ENCODE results near the gene NHLH2.

DNA sequence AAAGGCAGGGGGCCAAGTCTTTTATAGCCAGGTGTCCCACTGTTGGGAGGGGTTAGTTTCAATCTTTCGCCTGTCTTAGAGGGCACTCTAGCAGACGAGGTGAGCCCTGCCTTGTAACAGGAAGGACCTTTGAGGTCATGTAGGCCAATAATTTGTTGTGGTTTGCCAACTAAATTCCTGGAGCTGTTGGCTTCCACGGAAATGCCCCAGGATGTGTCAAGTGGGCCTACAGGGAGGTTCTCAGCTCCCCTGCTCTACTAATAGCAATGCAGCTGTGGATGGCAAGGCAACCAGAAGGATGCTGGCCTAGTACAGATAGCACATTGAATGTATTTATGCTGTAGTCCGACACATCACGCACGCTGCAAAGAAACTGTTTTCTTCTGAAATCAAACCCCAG, 50.1 kb downstream of the NHLH2 start:
- TF ChIP-seq CREB1 (IDR thresholded peaks at IDR 0.05; ENCODE audit: low read depth): no peak
- no peak for TF ChIP-seq TAF1 (IDR thresholded peaks at IDR 0.05; ENCODE audit: low read depth)
- TF ChIP-seq, protein P1, sequence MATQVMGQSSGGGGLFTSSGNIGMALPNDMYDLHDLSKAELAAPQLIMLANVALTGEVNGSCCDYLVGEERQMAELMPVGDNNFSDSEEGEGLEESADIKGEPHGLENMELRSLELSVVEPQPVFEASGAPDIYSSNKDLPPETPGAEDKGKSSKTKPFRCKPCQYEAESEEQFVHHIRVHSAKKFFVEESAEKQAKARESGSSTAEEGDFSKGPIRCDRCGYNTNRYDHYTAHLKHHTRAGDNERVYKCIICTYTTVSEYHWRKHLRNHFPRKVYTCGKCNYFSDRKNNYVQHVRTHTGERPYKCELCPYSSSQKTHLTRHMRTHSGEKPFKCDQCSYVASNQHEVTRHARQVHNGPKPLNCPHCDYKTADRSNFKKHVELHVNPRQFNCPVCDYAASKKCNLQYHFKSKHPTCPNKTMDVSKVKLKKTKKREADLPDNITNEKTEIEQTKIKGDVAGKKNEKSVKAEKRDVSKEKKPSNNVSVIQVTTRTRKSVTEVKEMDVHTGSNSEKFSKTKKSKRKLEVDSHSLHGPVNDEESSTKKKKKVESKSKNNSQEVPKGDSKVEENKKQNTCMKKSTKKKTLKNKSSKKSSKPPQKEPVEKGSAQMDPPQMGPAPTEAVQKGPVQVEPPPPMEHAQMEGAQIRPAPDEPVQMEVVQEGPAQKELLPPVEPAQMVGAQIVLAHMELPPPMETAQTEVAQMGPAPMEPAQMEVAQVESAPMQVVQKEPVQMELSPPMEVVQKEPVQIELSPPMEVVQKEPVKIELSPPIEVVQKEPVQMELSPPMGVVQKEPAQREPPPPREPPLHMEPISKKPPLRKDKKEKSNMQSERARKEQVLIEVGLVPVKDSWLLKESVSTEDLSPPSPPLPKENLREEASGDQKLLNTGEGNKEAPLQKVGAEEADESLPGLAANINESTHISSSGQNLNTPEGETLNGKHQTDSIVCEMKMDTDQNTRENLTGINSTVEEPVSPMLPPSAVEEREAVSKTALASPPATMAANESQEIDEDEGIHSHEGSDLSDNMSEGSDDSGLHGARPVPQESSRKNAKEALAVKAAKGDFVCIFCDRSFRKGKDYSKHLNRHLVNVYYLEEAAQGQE (IDR thresholded peaks at IDR 0.05; ENCODE audit: low read depth): no peak
- TF ChIP-seq, protein P2, sequence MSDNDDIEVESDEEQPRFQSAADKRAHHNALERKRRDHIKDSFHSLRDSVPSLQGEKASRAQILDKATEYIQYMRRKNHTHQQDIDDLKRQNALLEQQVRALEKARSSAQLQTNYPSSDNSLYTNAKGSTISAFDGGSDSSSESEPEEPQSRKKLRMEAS (IDR thresholded peaks at IDR 0.05): no peak
- TF ChIP-seq RAD21 (IDR thresholded peaks at IDR 0.05; ENCODE audit: low read depth): no peak
- TF ChIP-seq EP300 (IDR thresholded peaks at IDR 0.05; ENCODE audit: borderline replicate concordance): no peak
- no peak for TF ChIP-seq EGR1 (IDR thresholded peaks at IDR 0.05)
- TF ChIP-seq CEBPB (IDR thresholded peaks at IDR 0.05): no peak
- TF ChIP-seq NFIC (IDR thresholded peaks at IDR 0.05): no peak
- no peak for TF ChIP-seq YY1 (IDR thresholded peaks at IDR 0.05; ENCODE audit: low read depth)
- TF ChIP-seq TCF12 (IDR thresholded peaks at IDR 0.05; ENCODE audit: low read depth): no peak
- TF ChIP-seq FOXM1 (IDR thresholded peaks at IDR 0.05; ENCODE audit: borderline replicate concordance, low read depth): no peak
- TF ChIP-seq, protein P3, sequence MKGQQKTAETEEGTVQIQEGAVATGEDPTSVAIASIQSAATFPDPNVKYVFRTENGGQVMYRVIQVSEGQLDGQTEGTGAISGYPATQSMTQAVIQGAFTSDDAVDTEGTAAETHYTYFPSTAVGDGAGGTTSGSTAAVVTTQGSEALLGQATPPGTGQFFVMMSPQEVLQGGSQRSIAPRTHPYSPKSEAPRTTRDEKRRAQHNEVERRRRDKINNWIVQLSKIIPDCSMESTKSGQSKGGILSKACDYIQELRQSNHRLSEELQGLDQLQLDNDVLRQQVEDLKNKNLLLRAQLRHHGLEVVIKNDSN (IDR thresholded peaks at IDR 0.05): no peak
- TF ChIP-seq ZBTB7A (IDR thresholded peaks at IDR 0.05; ENCODE audit: low read depth): no peak
